ENCODE measurements around the gene NDUFAF2. TPM values are rescaled to one million over a fixed set of nuclear protein-coding genes. Genes with fewer than 3 reads are reported as not detected.

Gene NDUFAF2
- total and polyA plus RNA-seq, 10 of the 15 experiments (the other 5 are each of a cell fraction or from before 2014, with no cell fraction given), result 22.4 to 121 (median 65.3) TPM

- TF ChIP-seq ZBTB4 (CRISPR knock-in tag; IDR thresholded peaks at IDR 0.05) (no peak), KLF5 (IDR thresholded peaks at IDR 0.05; ENCODE audit: partially characterized antibody) (no peak), PRDM15 (CRISPR knock-in tag; IDR thresholded peaks at IDR 0.05) (no peak)
These were observed 142.9 kb downstream of the NDUFAF2 start (continued) for GRCh38 chr5:61087921-61088320.

GRCh38 chr5:61089351-61089750, 144.3 kb downstream of the NDUFAF2 start:
- SMC1A ChIA-PET (ENCODE audit: uncharacterized antibody, unreplicated experiment), result interaction anchor here (0.6 to 1.4 kb wide), 2 partner anchors 10 to 85 kb away, joined by 3 to 4 read pairs; no protein-coding TSS in a partner anchor
- WGBS (ENCODE audit: insufficient coverage, insufficient replicate concordance, low lambda C conversion rate, missing lambda C conversion rate), result 100% methylated on average over 2 of the region's 2 CpGs
- Histone ChIP-seq H2AFZ (ENCODE audit: control insufficient read depth, low read depth, low read length) (no peak overlapping the region), H3K4me3 (no peak overlapping the region), H3K36me3 (ENCODE audit: control insufficient read depth in 2 of 2, insufficient read depth in 2 of 2, low read length in 1 of 2) (no peaks in the 10 kb centered on the region), H3K9ac (ENCODE audit: control insufficient read depth, insufficient read depth, low read length) (no peak overlapping the region), H4K20me1 (ENCODE audit: control insufficient read depth, insufficient read depth) (no peaks in the 10 kb centered on the region), H3K9me3 (replicated peaks; ENCODE audit: control insufficient read depth, insufficient read depth, low read length) (no peaks in the 10 kb centered on the region; the same call in 2 of the 3 replicates), H3K79me2 (ENCODE audit: control insufficient read depth, insufficient read depth, low read length) (no peaks in the 10 kb centered on the region), H3K4me2 (ENCODE audit: control insufficient read depth, insufficient read depth) (no peak overlapping the region), H3K27ac (ENCODE audit: control insufficient read depth, insufficient read depth) (no peak overlapping the region), H3K27me3 (replicated peaks in 1 of 2; ENCODE audit: control insufficient read depth in 2 of 2, insufficient read depth in 2 of 2, low read length in 1 of 2) (no peaks in the 10 kb centered on the region), H3K4me1 (ENCODE audit: control insufficient read depth, insufficient read depth, low read length) (no peaks in the 10 kb centered on the region)
- intact Hi-C loops (cut with micrococcal nuclease; ENCODE audit: unreplicated experiment) (no loop called here), in situ Hi-C loops (cut with MboI) (no loop called here)
- ATAC-seq (no peak), DNase-seq (ENCODE audit: low read depth, low spot score) (no peak), FAIRE-seq (no peak)
- CTCF ChIA-PET, result no interaction called here
- RAD21 ChIA-PET (ENCODE audit: unreplicated experiment), result no interaction called here
- BruUV-seq (replicated peaks), result no TSS peak
- POLR2A ChIA-PET, result no interaction called here
- TF ChIP-seq MEF2B (IDR thresholded peaks at IDR 0.05; ENCODE audit: partially characterized antibody, poor library complexity, severe bottlenecking) (no peak), IKZF1 (conservative IDR thresholded peaks at IDR 0.05) (no peak), SMARCA5 (IDR thresholded peaks at IDR 0.05) (no peak), MEF2A (IDR thresholded peaks at IDR 0.05; ENCODE audit: insufficient read depth, low read depth, low read length) (no peak), RELA (IDR thresholded peaks at IDR 0.05; ENCODE audit: borderline replicate concordance, partially characterized antibody) (no peak), NFYA (IDR thresholded peaks at IDR 0.05; ENCODE audit: borderline replicate concordance, low read depth, low read length) (no peak), JUND (IDR thresholded peaks at IDR 0.05; ENCODE audit: low read depth, low read length) (no peak), SKIL (IDR thresholded peaks at IDR 0.05; ENCODE audit: low read depth, poor library complexity, severe bottlenecking) (no peak), HDAC6 (IDR thresholded peaks at IDR 0.05; ENCODE audit: unreplicated experiment) (no peak), BHLHE40 (IDR thresholded peaks at IDR 0.05; ENCODE audit: borderline replicate concordance in 1 of 2, low read depth in 2 of 2, low read length in 1 of 2) (no peak), CHD1 (IDR thresholded peaks at IDR 0.05; ENCODE audit: low read depth, low read length) (no peak)
